ENCODE results near the gene ADPGK. TPM values are rescaled to one million over a fixed set of nuclear protein-coding genes. Genes with fewer than 3 reads are reported as not detected.

The ADPGK gene
- total RNA-seq, 1 donor from 2014 or later = 33.0 TPM

DNA sequence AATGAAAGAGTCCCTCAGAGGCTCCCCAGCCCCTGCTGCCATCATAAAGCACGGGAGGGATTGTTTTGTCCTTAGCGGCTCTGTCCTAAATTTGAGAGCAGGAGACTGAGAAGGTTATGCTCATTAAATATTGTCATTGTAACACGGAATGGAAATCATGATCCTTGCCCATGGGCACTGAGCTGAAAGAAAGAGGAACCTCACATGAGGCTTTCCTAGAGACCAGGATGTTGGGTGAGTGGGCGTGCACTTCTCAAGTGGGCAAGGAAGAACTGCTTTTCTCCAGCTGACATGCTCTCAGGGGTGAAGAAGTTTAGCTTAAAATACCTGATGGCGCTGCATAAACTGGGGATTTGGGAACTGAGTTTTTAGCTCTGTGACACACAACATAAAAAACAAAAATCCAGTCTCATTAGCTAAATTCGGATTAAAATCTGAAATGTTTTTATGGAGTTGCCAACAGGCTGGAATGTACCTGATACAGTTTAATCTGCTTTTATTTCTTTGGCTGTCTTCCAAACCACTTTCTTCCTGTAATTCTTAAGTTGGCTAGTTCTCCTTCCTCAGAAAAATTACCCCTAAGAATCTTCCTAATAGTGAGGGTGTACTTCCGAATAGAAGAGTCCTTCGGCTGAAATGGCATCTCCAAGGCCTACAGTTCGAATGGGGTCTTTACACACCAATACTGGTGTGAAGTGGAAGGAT lies 31.7 kb downstream of the ADPGK start:
- Mint-ChIP-seq H3K4me3 (ENCODE audit: unreplicated experiment) (no peak overlapping the region), H3K4me1 (ENCODE audit: low read depth) (peaks cover 23% of the 10 kb centered on the region), H3K9me3 (ENCODE audit: low read depth) (peaks cover 4% of the 10 kb centered on the region), H3K36me3 (ENCODE audit: low read depth) (peaks cover 30% of the 10 kb centered on the region), H3K27ac (ENCODE audit: unreplicated experiment) (no peak overlapping the region), H3K27me3 (ENCODE audit: low read depth) (no peaks in the 10 kb centered on the region)
- TF ChIP-seq, protein P1, sequence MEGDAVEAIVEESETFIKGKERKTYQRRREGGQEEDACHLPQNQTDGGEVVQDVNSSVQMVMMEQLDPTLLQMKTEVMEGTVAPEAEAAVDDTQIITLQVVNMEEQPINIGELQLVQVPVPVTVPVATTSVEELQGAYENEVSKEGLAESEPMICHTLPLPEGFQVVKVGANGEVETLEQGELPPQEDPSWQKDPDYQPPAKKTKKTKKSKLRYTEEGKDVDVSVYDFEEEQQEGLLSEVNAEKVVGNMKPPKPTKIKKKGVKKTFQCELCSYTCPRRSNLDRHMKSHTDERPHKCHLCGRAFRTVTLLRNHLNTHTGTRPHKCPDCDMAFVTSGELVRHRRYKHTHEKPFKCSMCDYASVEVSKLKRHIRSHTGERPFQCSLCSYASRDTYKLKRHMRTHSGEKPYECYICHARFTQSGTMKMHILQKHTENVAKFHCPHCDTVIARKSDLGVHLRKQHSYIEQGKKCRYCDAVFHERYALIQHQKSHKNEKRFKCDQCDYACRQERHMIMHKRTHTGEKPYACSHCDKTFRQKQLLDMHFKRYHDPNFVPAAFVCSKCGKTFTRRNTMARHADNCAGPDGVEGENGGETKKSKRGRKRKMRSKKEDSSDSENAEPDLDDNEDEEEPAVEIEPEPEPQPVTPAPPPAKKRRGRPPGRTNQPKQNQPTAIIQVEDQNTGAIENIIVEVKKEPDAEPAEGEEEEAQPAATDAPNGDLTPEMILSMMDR (IDR thresholded peaks at IDR 0.05) = no peak
- no peak for DNase-seq (ENCODE audit: low spot score)

DNA sequence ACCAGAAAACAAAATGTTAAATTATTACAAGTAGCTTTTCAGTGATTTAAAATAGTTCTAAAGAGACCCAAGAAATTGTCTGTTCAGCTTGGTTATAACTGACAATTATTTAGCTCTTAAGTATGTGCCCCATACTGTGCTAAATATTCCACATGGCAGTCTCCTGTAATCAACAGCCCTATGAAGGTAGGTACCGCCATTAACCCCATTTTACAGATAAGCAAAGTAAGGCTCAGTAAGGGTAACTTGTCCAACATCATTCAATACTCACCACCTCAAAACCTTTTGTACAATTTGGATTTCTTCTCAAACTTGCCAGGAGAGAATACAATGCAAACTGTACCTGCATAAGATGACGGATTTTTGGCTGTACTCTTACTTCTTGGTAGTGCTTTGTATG lies 33.9 kb downstream of the ADPGK start:
- TF ChIP-seq, protein P1 (IDR thresholded peaks at IDR 0.05) = no peak
- H3K36me3 Mint-ChIP-seq (ENCODE audit: low read depth) = peaks cover 18% of the 10 kb centered on the region
- H3K9me3 Mint-ChIP-seq (ENCODE audit: low read depth) = peaks cover 10% of the 10 kb centered on the region
- H3K27me3 Mint-ChIP-seq (ENCODE audit: low read depth) = no peaks in the 10 kb centered on the region
- H3K27ac Mint-ChIP-seq (ENCODE audit: unreplicated experiment) = no peak overlapping the region
- peaks cover 23% of the 10 kb centered on the region for H3K4me1 Mint-ChIP-seq (ENCODE audit: low read depth)
- H3K4me3 Mint-ChIP-seq (ENCODE audit: unreplicated experiment) = no peak overlapping the region
- DNase-seq (ENCODE audit: low spot score) = no peak

DNA sequence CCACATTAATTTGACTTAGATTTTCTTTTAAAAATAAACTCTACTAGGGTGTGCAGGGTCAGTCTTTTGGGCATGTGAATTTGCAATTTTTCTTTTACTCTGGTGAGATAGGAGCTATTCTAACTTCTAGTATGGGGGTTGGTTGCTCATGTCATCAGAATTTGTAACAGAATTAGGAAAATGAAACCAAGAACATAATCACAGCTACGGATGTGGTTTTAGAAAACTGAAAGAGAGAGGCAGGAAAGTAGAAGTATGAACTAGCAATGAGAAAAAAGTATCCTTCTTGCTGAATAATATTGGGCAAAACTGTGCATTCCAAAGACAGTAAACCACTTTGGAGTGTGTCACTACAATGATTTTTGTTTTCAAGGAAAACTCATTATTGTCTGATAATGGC lies 43.3 kb downstream of the ADPGK start:
- Mint-ChIP-seq H3K36me3 (ENCODE audit: low read depth) (peaks cover 48% of the 10 kb centered on the region), H3K27me3 (ENCODE audit: low read depth) (no peaks in the 10 kb centered on the region), H3K4me3 (ENCODE audit: unreplicated experiment) (no peak overlapping the region), H3K4me1 (ENCODE audit: low read depth) (no peaks in the 10 kb centered on the region), H3K9me3 (ENCODE audit: low read depth) (peaks cover 4% of the 10 kb centered on the region), H3K27ac (ENCODE audit: unreplicated experiment) (no peak overlapping the region)
- TF ChIP-seq, protein P1 (IDR thresholded peaks at IDR 0.05) = no peak
- DNase-seq (ENCODE audit: low spot score) = no peak

GRCh38 chr15:72737723-72738122 lies 45.8 kb downstream of the ADPGK start:
- DNase-seq (ENCODE audit: low spot score) = no peak
- Mint-ChIP-seq H3K27ac (ENCODE audit: unreplicated experiment) (no peak overlapping the region), H3K9me3 (ENCODE audit: low read depth) (peaks cover 4% of the 10 kb centered on the region), H3K36me3 (ENCODE audit: low read depth) (peaks cover 57% of the 10 kb centered on the region), H3K27me3 (ENCODE audit: low read depth) (no peaks in the 10 kb centered on the region), H3K4me1 (ENCODE audit: low read depth) (no peaks in the 10 kb centered on the region), H3K4me3 (ENCODE audit: unreplicated experiment) (no peak overlapping the region)
- TF ChIP-seq, protein P1 (IDR thresholded peaks at IDR 0.05) = no peak

DNA sequence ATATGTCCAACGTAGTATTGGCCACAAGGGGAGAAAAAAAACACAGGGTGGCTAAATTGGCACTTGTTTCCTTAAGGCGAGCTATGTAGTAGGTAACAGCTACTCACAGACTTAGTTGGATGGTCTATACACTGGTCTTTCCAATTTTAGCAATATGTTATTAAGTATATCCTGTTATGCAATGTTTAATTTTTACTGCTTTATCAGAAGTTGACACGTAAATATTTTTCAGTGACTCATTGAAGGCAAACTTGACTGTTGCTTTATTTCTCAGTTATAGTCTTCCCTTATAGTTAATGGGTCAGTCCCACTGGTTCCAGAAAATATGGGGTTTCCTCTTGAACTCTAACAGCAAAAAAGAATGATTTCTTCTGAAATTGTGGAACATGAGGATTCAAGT lies 46.5 kb downstream of the ADPGK start:
- Mint-ChIP-seq H3K27ac (ENCODE audit: unreplicated experiment) (no peak overlapping the region), H3K36me3 (ENCODE audit: low read depth) (peaks cover 57% of the 10 kb centered on the region), H3K9me3 (ENCODE audit: low read depth) (peaks cover 4% of the 10 kb centered on the region), H3K4me3 (ENCODE audit: unreplicated experiment) (no peak overlapping the region), H3K27me3 (ENCODE audit: low read depth) (no peaks in the 10 kb centered on the region), H3K4me1 (ENCODE audit: low read depth) (no peaks in the 10 kb centered on the region)
- no peak for DNase-seq (ENCODE audit: low spot score)
- TF ChIP-seq, protein P1 (IDR thresholded peaks at IDR 0.05) = no peak

Measured in chondrocyte (in vitro differentiated cells).